AG08396 (cell line): ENCODE measurements around the gene DNAH14.
"Not testable (repeated sequence)": the region's sequence is repeated elsewhere in the genome, so short reads cannot be mapped to it uniquely, and the experiment has no call there.

Experiments used
- DNase-seq: peaks from one replicate; pipeline ENCODE4 v3.0.0; 2012; ENCODE audit warnings: low spot score, mixed read lengths

DNAH14 gene

DNA sequence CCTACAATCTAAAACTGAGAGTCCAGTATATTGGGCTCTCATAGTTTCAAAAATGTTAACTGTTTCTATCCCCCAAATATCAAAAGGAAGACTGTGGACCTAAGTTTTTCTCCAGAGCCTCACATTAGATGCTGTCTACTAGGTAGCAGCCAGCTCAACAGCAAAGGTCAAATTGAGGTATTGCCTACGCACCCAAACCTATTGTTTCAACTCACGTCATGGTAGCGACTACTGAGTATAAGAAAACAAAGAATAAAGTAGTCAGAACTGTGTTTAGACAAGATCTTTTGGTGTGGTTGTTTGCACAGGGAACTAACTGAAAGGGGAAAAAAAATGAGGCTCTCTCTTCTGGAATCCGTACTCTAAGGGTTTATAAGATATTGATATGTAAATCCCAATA lies 325.2 kb downstream of the DNAH14 start:
- no peak for DNase-seq

DNA sequence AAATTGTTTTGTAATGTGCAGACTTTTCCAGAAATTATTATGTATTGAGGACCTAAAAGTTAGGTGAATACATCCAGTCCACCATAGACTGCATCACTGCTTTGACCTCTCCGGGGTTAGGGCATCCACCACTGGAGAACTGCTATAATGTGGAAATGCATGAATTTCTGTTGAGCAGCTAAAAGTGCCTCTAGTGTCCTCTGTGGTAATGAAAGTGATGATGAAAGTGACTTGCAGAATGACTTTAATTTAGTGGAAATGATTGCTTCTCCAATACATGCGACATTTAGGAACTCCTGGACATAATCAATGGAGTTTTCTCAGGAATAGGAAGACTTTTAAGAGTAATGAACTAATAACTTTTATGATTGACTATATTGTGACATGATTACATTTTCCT lies 327.6 kb downstream of the DNAH14 start:
- DNase-seq: no peak

DNA sequence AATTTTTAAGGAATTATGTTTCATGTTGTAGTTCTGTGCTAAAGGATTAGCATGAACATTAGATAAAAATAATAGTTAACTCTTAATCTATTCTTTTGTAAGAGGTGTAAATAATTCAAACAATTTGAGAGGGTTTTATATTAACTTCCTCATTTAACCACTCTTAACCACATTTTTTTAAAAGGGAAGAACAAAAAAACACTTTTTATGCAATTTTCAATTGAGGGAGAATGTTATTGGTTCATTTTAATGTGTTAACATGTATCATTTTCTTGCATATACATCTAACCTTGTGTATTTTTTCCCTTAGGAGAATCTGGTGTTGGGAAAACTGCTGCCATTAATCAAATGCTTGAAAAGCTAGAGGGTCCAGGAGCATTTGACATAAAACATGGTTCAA lies 329.3 kb downstream of the DNAH14 start:
- no peak for DNase-seq

DNA sequence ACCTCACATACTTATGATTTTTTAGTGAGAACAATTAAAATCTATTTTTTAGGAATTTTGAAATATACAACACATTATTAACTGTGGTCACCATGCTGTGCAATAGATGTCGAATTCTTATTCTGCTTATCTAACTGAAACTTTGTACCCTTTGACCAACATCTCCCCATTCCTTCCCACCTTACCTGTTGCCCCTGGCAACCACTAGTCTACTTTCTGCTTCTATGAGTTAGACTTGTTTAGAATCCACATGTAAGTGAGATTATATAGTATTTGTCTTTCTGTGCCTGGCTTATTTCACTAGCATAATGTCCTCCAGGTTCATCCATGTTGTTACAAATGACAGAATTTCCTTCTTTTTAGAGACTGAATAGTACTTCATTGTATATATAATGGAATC lies 330.1 kb downstream of the DNAH14 start:
- DNase-seq: no peak

DNA sequence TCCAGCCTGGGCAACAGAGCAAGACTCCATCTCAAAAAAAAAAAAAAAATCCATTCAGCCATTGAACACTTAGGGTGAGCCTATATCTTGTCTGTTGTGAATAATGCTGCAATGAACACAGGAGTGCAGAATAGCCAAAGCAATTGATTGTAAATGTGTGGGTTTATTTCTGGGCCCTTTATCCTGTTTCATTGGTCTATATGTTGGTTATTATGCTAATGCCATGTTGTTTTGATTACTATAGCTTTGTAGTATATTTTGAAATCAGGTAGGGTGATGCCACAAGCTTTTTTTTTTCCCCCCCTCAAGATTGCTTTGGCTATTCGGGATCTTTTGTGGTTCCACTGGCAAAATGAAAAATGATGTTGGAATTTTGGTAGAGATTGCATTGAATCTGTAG lies 330.8 kb downstream of the DNAH14 start:
- DNase-seq: no peak

DNA sequence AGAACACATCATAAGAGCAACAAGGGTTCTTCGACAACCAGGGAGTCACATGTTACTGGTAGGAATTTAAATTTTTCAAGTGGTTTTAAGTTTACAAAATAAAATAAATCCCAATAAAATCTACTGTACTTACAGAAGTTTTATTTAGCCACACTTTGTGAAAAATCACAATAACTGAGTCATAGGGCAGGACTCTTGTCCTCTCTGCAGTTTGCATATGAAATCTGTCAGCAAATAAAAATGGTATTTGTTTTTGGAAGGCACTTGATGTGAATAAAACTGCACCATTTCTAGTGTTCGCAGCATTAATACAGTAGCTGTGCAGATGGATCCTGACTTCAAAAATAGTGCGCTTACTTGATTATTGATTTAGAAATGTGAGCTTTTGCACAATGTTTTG lies 348.0 kb downstream of the DNAH14 start:
- DNase-seq: no peak

DNA sequence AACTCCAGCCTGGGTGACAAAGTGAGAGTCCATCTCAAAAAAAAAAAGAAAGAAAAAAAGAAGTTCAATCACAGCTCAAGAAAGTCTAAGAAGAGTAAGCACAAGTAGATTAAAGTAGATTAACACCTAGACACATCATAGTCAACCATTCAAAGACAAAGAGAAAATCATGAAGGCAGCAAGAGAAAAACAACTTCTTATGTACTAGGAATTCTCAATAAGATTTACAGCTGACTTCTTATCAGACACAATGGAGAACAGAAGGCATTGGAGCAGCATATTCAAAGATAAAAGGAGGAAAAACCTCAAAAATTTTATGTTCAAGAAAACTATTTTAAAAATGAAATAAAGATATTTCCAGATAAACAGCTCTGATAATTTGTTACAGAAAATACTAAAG lies 351.1 kb downstream of the DNAH14 start:
- DNase-seq: no peak

DNA sequence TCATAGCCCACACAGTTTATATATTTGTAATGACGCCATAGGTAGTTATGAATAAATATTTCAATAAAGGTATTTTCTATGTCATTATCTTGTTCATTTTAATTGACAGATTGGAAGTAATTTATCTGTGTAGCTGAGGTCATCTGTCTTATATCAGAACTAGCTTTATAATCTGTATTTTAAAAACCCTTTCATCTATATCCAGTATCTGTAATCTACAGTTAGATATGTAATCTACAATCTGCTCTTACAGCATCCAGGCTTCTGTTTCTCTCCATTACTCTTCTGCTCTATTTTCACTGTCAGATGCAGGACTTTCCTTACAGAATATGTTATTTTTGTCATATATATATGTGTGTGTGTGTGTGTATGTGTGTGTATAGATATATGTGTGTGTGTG lies 360.8 kb downstream of the DNAH14 start:
- no peak for DNase-seq

DNA sequence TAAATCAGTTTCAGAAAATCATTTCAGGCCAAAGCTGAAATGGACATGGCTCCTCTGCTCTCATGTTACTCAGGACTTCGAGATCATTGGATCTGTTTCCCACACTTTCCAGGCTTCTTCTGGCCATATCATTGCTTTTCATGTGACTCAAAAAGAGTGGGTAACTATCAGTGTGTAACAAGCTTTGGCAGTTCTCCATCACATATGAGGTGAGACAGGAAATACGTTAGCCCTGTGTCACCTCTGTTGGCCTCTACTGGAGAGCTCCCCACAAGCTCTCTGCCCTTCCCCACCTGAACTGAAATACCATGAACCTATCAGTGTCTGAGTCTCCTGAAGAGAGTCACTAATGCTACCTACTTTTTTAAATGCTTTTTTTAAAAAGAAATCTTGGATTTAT lies 370.1 kb downstream of the DNAH14 start:
- DNase-seq: no peak

DNA sequence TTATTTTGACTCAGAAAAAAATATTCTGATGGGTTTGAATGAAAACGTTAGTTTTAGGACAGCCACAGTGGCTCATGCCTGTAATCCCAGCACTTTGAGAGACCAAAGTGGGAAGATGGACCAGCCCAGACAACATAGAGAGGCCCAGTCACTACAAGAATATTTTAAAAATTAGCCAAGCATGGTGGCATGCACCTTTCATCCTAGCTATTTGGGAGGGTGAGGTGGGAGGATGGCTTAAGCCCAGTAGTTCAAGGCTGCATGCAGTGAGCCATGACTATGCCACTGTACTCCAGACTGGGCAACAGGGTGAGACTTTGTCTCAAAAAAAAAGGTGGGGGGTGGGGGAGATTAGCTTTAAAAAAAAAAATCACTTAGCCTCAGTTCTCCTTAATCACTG lies 370.9 kb downstream of the DNAH14 start:
- no peak for DNase-seq

DNA sequence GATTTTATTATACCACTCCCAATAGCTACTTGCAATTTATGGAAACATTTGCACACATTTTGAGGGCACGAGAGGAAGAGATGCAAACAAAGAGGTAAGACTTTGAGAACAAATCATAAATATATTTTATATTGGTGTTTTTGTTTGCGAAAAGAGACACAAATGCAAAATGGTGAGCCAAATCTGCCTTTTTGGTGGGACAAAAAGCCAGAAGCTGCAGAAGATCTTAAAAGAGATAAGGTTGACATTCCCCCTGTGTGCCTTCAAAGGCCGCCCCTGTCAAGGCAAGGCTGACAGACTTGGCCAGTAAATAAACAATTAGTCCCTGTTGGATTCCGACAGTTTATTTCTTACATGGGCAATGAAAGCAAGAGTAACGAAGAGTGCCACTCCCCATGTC lies 375.5 kb downstream of the DNAH14 start:
- DNase-seq: no peak

DNA sequence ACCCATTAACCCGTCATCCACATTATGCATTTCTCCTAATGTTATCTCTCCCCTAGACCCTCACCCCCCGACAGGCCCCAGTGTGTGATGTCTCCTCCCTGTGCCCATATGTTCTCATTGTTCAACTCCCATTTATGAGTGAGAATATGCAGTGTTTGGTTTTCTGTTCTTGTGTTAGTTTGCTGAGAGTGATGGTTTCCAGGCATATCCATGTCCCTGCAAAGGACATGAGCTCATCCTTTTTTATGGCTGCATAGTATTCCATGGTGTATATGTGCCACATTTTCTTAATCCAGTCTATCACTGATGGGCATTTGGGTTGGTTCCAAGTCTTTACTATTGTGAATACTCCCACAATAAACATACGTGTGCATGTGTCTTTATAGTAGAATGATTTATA lies 381.1 kb downstream of the DNAH14 start:
- DNase-seq: not testable (repeated sequence)

DNA sequence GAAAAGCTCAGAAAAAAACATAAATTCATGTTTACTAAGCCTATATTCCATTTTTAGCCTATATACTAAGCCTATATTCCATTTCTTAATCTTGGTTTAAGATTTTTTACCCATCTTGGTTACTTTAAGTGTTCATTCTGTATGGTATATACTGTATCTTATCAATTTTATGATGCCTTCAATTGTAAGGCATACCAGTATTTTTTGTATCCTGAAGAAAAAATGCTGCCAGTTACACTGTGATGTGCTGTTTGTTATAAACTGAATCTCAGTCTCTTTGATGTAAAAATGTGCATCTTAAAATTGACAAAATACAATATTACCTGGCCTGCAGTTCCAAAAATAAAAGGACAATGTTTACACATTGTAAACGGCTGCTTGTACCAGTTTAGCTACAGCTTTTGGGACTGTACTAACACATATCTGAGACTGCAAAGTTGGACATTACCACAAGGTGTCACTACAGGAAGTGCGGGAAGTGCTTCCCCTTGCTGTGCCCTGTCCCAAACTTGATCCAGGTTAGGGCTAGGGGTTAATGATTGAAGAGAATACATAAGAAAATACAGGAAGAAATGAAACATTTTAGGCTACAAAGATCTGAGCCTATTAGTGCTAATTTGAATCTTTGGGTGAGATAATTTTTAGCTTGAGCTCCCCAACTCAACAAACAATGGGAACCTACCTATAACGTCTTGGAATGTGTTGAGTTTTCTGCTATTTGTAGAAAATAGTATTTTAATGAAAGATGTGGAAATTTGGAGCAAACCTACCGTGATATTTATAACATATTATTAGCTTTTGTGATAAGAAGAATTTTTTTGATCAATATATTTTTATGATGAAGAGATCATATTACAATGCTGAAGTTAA lies 389.5 kb downstream of the DNAH14 start:
- DNase-seq: peak; percentile 51

DNA sequence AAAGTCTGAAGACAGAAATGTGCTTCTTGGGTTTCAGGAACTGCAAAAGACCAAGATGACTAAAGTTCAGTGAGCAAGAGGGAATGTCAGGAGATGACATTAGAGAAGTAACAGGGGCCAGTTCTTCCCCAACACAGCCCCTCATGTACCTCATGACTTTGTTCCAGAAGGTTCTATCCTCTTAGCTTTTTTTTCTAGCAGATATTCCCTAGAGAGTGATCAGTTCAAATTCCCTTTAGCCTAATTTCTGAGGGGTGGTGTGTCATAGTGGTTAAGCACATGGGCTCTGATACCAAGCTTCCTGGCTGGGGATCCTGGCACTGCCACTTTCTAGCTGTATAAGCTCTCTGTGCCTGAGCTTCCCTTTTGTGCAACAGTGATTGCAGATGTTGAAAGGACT lies 390.4 kb downstream of the DNAH14 start:
- DNase-seq: no peak

DNA sequence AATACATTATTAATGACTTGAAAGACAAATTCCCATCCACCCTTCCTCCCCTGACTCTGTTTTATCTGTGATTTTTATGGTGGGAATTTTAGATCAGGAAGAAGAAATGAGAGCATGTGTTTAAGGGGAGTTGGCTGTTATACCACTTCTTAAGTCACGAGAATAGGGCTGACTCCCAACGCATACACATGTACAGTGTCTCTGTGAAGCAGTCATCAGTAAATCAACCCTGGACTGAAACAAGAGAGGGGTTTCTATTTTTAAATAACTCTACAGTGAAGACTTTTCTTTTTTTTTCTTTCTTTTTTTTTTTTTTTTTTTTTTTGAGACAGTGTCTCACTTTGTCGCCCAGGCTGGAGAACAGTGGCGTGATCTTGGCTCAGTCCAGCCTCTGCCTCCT lies 392.3 kb downstream of the DNAH14 start:
- no peak for DNase-seq

DNA sequence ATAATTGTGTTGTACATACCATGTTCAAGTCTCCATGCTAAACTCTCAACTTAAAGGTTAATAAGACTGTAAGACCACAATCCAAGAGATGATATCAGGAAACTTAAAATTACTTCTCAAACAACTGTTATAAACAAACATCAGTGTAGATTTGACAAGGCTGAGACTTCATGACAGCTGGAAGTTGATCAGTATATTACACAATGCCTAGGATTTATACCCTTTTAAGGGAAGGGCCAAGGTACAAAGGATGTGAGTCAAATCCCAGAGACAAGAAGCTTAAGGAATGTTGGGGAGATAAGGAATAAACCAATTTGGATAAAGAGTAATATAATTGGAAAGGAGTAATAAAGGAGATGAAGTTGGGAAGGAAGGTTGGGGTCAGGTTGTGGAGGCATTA lies 399.6 kb downstream of the DNAH14 start:
- DNase-seq: no peak

DNA sequence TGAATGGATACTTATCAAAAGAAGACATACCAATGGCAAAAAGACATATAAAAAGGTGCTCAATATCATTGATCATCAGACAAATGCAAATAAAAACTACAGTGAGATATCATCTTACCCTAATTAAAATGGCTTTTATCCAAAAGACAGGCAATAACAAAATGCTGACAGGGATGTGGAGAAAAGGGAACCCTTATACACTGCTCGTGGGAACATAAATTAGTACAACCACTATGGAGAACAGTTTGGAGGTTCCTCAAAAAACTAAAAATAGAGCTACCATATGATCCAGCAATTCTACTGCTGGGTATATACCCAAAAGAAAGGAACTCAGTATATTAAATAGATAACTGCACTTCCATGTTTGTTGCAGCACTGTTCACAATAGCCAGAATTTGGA lies 400.5 kb downstream of the DNAH14 start:
- not testable (repeated sequence) for DNase-seq

DNA sequence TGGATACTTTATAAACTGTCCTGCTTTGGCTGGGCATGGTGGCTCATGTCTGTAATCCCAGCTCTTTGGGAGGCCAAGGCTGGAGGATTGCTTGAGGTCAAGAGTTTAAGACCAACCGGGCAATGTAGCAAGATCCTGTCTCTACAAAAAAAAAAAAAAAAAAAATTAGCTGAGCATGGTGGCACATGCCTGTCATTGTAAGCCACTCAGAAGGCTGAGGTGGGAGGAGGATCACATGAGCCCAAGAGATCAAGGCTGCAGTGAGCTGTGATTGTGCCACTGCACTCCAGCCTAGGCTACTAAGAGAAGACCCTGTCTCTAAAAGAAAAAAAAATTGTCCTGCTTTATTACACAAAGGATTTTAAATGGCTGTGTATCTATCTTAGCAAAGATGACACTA lies 403.2 kb downstream of the DNAH14 start:
- DNase-seq: no peak

DNA sequence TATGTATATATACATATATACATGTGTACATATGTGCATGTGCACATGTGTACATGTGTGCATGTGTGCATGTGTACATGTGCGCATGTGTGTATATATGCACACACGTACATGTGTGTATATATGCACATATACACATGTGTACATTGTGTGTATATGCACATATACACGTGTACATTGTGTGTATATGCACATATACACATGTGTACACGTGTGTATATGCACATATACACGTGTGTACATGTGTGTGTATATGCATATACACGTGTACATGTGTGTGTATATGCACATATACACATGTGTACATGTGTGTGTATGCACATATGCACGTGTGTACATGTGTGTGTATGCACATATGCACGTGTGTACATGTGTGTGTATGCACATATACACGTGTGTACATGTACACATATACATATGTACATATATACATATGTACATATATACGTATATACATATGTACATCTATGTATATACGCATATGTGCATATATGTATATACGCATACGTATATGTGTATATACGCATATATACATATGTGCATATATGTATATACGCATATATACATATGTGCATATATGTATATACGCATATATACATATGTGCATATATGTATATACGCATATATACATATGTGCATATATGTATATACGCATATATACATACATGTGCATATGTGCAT lies 405.8 kb downstream of the DNAH14 start:
- not testable (repeated sequence) for DNase-seq

DNA sequence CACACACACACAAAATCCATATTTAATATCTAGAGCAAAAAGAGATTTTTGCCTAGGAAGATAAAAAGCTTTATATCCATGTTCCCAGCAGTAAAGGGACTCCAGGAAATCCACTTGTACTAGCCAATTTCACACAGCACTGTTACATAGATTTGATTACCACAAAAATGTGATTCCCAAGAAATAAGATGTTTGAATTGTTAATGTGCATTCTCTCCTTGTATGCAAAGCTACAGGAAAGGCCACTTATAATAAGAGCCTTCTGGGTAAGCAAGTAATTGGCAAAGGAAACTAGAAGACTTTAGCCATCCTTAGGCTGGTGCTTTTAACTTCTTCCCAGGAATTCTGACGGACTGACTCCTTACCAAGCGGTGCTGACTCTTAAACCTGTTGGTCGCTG lies 409.1 kb downstream of the DNAH14 start:
- no peak for DNase-seq

DNA sequence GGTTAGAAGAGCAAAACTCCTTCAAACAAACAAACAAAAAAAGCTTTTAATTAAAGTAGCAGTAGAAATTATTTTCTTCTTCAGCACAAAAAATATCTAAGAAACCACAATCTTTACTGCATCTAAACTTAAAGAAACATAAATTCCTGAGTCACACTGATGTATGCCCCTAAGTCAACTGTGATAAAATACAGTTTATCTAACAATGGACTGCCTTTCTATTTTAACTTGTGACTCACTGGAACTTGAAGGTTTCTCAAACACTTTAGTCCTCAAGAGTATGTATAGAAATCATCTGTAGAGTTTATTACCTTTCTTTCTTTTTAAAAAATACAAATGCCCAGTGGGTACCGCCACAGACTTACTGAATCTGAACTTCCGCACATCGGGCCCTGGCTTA lies 412.2 kb downstream of the DNAH14 start:
- no peak for DNase-seq

DNA sequence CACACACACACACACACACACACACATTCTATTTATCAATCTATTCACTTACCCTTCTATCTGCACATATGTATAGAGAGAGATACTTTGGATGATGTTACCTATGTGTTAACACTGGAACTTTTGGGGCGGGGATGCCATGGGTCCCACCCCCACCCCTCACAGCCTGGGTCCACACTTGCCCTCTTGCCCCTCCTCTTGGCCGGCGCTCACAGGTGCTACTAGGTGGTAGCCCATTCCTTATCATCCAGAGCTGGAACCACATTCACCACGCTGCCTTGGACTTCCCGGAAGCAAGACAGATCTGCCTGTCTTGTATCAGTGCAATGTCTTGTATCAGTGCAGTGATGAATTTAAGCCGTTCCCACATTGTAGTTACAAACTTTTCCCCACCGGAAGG lies 413.2 kb downstream of the DNAH14 start:
- DNase-seq: no peak

DNA sequence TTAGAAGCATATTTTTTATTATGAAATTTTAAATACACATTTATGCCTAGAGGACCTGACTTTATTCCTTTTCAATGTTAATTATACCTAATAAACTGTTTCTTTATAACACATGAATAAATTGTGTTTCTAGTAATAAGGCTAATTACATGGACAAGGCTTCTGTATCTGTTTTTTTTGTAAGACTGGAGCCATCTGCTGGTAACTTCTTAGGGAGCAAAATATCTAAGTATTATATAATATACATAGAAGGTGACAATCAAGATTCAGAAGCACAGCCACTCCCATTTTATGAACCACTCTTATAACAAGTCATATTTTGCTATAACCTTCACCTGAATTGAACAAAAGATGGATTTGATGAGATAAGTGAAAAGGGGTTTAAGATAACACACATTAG lies 414.1 kb downstream of the DNAH14 start:
- DNase-seq: no peak
